ENCODE results near the gene HAUS7. TPM values are rescaled to one million over a fixed set of nuclear protein-coding genes. Genes with fewer than 3 reads are reported as not detected.

Gene HAUS7
- total and polyA plus RNA-seq, 4 donors: 11.3 to 42.9 (median 28.0) TPM

DNA sequence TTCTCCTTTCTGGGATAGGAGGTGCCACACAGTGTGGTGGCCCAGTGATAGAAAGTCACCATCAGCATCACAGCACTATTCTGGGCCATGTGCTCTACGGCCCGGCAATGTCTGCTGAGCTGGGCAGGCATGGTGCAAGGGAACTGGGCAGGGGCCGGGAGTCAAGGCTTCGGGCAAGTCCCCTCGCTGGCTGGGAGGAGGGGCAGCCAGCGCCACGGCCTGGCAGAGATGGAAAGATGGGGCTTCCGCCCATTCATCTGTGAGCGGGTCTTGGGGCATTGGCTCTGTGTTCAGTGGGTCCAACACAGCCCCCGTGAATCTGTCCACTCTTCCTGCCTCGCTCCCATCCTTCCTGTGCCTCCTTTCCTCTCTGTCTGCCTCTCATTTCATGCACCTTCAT, 40.0 kb upstream of the HAUS7 start:
- DNase-seq: no peak

GRCh38 chrX:153509592-153509991, 39.2 kb upstream of the HAUS7 start:
- DNase-seq: no peak
- H3K27ac ChIP-seq (ENCODE audit: low read depth in 1 of 2, low read length in 1 of 2): no peak overlapping the region

More for the DNA sequence above, 40.0 kb upstream of the HAUS7 start:
- H3K27me3 ChIP-seq (ENCODE audit: control insufficient read depth in 3 of 3, insufficient read depth in 3 of 3, low read length in 2 of 3): peaks cover 0 to 2% (median 1%) of the 10 kb centered on the region in 3 donors
- ATAC-seq (ENCODE audit: insufficient read depth, low FRiP score): no peak
- H3K4me3 ChIP-seq: no peak overlapping the region
- TF ChIP-seq CTCF (IDR thresholded peaks at IDR 0.05; ENCODE audit: control extremely low read depth, extremely low read depth): no peak
- peaks cover 0 to 3% (median 0%) of the 10 kb centered on the region in 4 donors for H3K9me3 ChIP-seq (ENCODE audit: control insufficient read depth in 4 of 4, insufficient read depth in 3 of 4, low read length in 3 of 4)
- WGBS, 2 donors: 63 to 69% methylated on average over 2 to 11 of the region's 11 CpGs
- H3K27ac ChIP-seq (ENCODE audit: low read depth in 1 of 2, low read length in 1 of 2): no peak overlapping the region
- H3K4me1 ChIP-seq (ENCODE audit: control insufficient read depth in 5 of 5, insufficient read depth in 5 of 5, low read length in 5 of 5): no peaks in the 10 kb centered on the region
- H3K36me3 ChIP-seq (ENCODE audit: control insufficient read depth in 4 of 4, insufficient read depth in 4 of 4, low read length in 4 of 4): peaks cover 0 to 5% (median 0%) of the 10 kb centered on the region in 4 donors
- no peak overlapping the region for H3K9ac ChIP-seq (ENCODE audit: insufficient read depth in 1 of 2, low read length in 2 of 2)

DNA sequence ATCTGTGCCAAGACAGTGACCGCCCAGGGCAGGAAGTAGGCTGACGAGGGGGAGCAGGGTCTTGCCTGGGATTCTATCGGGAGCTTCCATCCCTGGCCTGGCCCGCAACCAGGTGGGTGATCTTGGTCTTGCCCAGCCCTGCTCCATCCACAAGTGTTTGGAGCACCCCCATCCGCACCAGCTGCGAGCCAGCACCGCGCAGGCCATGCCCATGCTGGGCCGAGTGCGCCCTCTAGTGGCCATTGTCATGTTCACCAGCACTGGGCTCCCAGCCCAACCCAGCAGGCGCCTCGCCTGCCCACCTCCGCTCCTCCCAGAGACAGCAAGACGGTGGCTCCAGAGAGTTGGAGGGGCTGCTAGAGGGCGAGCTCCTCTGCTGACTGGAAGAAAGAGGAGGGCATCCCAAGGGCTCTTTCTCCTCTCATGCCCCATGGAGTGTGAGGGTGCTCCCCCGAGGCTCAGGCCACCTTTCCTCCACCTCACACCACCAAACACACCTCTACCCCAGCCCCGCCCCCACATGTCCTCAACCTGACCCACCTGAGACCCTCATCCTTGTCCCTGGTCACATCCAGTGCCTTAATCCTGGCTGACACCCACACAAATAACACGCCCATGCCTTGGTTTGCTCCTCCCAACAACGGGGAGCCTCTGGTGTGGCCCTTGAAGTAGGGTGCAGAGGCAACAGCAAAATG, 37.3 kb upstream of the HAUS7 start:
- Histone ChIP-seq H3K9ac (ENCODE audit: insufficient read depth in 1 of 2, low read length in 2 of 2) (no peak overlapping the region), H3K4me1 (ENCODE audit: control insufficient read depth in 5 of 5, insufficient read depth in 5 of 5, low read length in 5 of 5) (no peaks in the 10 kb centered on the region), H3K4me3 (no peak overlapping the region), H3K9me3 (ENCODE audit: control insufficient read depth in 4 of 4, insufficient read depth in 3 of 4, low read length in 3 of 4) (peaks cover 0 to 3% (median 0%) of the 10 kb centered on the region in 4 donors), H3K27me3 (ENCODE audit: control insufficient read depth in 3 of 3, insufficient read depth in 3 of 3, low read length in 2 of 3) (no peaks in the 10 kb centered on the region), H3K36me3 (ENCODE audit: control insufficient read depth in 4 of 4, insufficient read depth in 4 of 4, low read length in 4 of 4) (peaks cover 0 to 5% (median 0%) of the 10 kb centered on the region in 4 donors), H3K27ac (ENCODE audit: low read depth in 1 of 2, low read length in 1 of 2) (no peak overlapping the region)
- WGBS, 2 donors: 16 to 26% methylated on average over 8 to 19 of the region's 19 CpGs
- peak; percentile 90 for TF ChIP-seq CTCF (IDR thresholded peaks at IDR 0.05; ENCODE audit: control extremely low read depth, extremely low read depth)
- DNase-seq (peak; percentile 71 to 82 (median 79)), ATAC-seq (ENCODE audit: insufficient read depth, low FRiP score) (peak; percentile 83)

More at GRCh38 chrX:153509592-153509991, 39.2 kb upstream of the HAUS7 start:
- H3K4me1 ChIP-seq (ENCODE audit: control insufficient read depth in 5 of 5, insufficient read depth in 5 of 5, low read length in 5 of 5): no peaks in the 10 kb centered on the region
- H3K36me3 ChIP-seq (ENCODE audit: control insufficient read depth in 4 of 4, insufficient read depth in 4 of 4, low read length in 4 of 4): peaks cover 0 to 5% (median 0%) of the 10 kb centered on the region in 4 donors
- no peak overlapping the region for H3K4me3 ChIP-seq
- 82 to 88% methylated on average over 7 to 14 of the region's 14 CpGs for WGBS, 2 donors
- no peak for ATAC-seq (ENCODE audit: insufficient read depth, low FRiP score)
- no peak overlapping the region for H3K9ac ChIP-seq (ENCODE audit: insufficient read depth in 1 of 2, low read length in 2 of 2)
- no peak for TF ChIP-seq CTCF (IDR thresholded peaks at IDR 0.05; ENCODE audit: control extremely low read depth, extremely low read depth)
- no peaks in the 10 kb centered on the region for H3K27me3 ChIP-seq (ENCODE audit: control insufficient read depth in 3 of 3, insufficient read depth in 3 of 3, low read length in 2 of 3)
- H3K9me3 ChIP-seq (ENCODE audit: control insufficient read depth in 4 of 4, insufficient read depth in 3 of 4, low read length in 3 of 4): peaks cover 0 to 3% (median 0%) of the 10 kb centered on the region in 4 donors

All from lung (tissue), 12 donors.